SK-N-SH treated with all-trans-retinoic acid at 6 μM for 48 hours (cell line): ENCODE results near the gene SPDYE1.
"Not testable (repeated sequence)": the region's sequence is repeated elsewhere in the genome, so short reads cannot be mapped to it uniquely, and the experiment has no call there.

Experiments used
- ARNTL ChIP-seq: fragments of 450-650 bp; formaldehyde crosslinking; IDR thresholded peaks from 2 replicates; pipeline ENCODE4 v1.5.0; 2020; ENCODE audit warnings: low read depth, mild to moderate bottlenecking, moderate library complexity, borderline replicate concordance
- BACH2 ChIP-seq: fragments of 250-450 bp; sonication (Bioruptor Pico); IDR thresholded peaks from 2 replicates; pipeline ENCODE4 v1.9.0; 2021; ENCODE audit warnings: mild to moderate bottlenecking, borderline replicate concordance
- GLIS3 ChIP-seq: fragments of 250-450 bp; sonication (Bioruptor Pico); IDR thresholded peaks from 2 replicates; pipeline ENCODE4 v1.5.0; 2020; ENCODE audit warnings: mild to moderate bottlenecking, moderate library complexity
- ISL1 ChIP-seq: fragments of 250-450 bp; sonication (Bioruptor Pico); IDR thresholded peaks from 2 replicates; pipeline ENCODE4 v2.1.2; 2022; ENCODE audit warnings: mild to moderate bottlenecking, moderate library complexity
- PPARA ChIP-seq: fragments of 250-450 bp; sonication (Bioruptor Pico); IDR thresholded peaks from 2 replicates; pipeline ENCODE4 v1.5.0; 2020; ENCODE audit warnings: mild to moderate bottlenecking, borderline replicate concordance
- RARB ChIP-seq: fragments of 250-450 bp; sonication (Bioruptor Pico); IDR thresholded peaks from 2 replicates; pipeline ENCODE4 v1.8.0; 2021; ENCODE audit warnings: mild to moderate bottlenecking, moderate library complexity
- SNAI2 ChIP-seq: fragments of 250-450 bp; sonication (Bioruptor Pico); IDR thresholded peaks from 2 replicates; pipeline ENCODE4 v1.5.0; 2020; ENCODE audit warnings: mild to moderate bottlenecking, moderate library complexity
- TOX ChIP-seq: fragments of 250-450 bp; sonication (Bioruptor Pico); IDR thresholded peaks from 2 replicates; pipeline ENCODE4 v1.8.0; 2021; ENCODE audit warnings: mild to moderate bottlenecking, moderate library complexity, borderline replicate concordance
- ZFP30 ChIP-seq: fragments of 450-650 bp; formaldehyde crosslinking; IDR thresholded peaks from 2 replicates; pipeline ENCODE4 v1.5.0; 2022; ENCODE audit warnings: mild to moderate bottlenecking, moderate library complexity
- ZNF565 ChIP-seq: fragments of 450-650 bp; formaldehyde crosslinking; conservative IDR thresholded peaks from 2 replicates; pipeline ENCODE4 v1.5.0; 2020; ENCODE audit warnings: low read depth, mild to moderate bottlenecking, moderate library complexity
- TF ChIP-seq, protein P1 (sequence below): fragments of 250-450 bp; sonication (Bioruptor Pico); IDR thresholded peaks from 2 replicates; pipeline ENCODE4 v1.8.0; 2020; ENCODE audit warnings: mild to moderate bottlenecking, moderate library complexity, borderline replicate concordance
- TF ChIP-seq, protein P2 (sequence below): fragments of 250-450 bp; sonication (Bioruptor Pico); IDR thresholded peaks from 2 replicates; pipeline ENCODE4 v1.8.0; 2021; ENCODE audit warnings: low read depth, mild to moderate bottlenecking, moderate library complexity, borderline replicate concordance

DNA sequence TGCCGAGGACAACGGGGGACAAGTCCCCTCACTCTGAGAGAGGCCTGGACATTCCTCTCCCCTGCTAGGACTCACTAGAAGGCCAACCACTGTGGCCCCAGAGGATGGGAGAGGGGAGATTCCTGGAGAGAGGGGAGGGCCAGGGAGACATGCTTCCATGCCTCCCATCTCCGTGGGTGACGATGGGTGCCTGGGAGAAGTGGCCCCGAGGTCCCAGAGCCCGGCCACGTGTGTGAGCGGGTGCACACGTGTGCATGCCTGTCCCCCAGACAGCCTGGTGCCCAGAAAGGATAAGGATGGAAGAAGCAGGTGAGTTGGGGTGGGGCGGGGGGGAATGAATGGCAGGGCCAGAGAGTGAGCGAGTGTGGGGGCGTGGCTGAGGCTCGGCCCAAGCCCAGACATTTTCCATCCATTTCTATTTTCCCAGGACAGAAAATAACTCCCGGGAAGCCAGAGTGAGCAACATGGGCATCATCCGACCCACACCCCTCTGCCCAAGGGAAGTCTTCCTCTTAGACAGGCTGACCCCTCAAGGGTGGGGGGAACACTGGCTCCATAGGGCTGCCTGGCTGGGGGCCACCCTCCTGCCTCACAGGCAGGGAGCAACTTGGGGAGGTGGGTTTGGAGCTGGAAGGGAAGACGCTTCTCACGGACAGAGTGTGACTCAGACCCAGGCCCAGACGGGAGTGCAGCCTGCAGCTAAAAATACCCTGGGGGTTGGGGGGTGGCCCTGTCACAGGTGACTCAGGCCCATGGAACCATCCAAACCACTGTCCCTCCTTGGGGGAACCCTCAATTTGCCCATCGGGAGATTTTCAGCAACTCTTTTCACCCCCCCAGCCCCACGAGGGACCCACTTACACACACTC, 29.3 kb upstream of the SPDYE1 start:
- not testable (repeated sequence) for TF ChIP-seq SNAI2 (CRISPR knock-in tag); RARB (CRISPR knock-in tag); ARNTL (CRISPR knock-in tag); GLIS3 (CRISPR knock-in tag); PPARA (CRISPR knock-in tag); ZFP30 (CRISPR knock-in tag); ZNF565 (CRISPR knock-in tag); ISL1 (CRISPR knock-in tag); BACH2; TOX (CRISPR knock-in tag)
- TF ChIP-seq, protein P1, sequence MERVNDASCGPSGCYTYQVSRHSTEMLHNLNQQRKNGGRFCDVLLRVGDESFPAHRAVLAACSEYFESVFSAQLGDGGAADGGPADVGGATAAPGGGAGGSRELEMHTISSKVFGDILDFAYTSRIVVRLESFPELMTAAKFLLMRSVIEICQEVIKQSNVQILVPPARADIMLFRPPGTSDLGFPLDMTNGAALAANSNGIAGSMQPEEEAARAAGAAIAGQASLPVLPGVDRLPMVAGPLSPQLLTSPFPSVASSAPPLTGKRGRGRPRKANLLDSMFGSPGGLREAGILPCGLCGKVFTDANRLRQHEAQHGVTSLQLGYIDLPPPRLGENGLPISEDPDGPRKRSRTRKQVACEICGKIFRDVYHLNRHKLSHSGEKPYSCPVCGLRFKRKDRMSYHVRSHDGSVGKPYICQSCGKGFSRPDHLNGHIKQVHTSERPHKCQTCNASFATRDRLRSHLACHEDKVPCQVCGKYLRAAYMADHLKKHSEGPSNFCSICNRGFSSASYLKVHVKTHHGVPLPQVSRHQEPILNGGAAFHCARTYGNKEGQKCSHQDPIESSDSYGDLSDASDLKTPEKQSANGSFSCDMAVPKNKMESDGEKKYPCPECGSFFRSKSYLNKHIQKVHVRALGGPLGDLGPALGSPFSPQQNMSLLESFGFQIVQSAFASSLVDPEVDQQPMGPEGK, result not testable (repeated sequence)
- TF ChIP-seq, protein P2, sequence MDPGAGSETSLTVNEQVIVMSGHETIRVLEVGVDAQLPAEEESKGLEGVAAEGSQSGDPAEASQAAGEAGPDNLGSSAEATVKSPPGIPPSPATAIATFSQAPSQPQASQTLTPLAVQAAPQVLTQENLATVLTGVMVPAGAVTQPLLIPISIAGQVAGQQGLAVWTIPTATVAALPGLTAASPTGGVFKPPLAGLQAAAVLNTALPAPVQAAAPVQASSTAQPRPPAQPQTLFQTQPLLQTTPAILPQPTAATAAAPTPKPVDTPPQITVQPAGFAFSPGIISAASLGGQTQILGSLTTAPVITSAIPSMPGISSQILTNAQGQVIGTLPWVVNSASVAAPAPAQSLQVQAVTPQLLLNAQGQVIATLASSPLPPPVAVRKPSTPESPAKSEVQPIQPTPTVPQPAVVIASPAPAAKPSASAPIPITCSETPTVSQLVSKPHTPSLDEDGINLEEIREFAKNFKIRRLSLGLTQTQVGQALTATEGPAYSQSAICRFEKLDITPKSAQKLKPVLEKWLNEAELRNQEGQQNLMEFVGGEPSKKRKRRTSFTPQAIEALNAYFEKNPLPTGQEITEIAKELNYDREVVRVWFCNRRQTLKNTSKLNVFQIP (CRISPR knock-in tag), result not testable (repeated sequence)
